OCI-LY1 (cell line): Measurements from ENCODE around the gene SYNE1.

Source experiments
- H2AFZ ChIP-seq: fragments of 200-600 bp; sonication (generic), shearing (Covaris generic); 2 replicates; pipeline ENCODE4 v1.6.0; 2014; ENCODE audit warnings: antibody characterized with exemption, mild to moderate bottlenecking, low read length
- H3F3A ChIP-seq: fragments of 200-600 bp; sonication (generic), shearing (Covaris generic); 2 replicates; pipeline ENCODE4 v1.6.0; 2014; ENCODE audit warnings: mild to moderate bottlenecking, antibody characterized with exemption, low read length, moderate library complexity; ENCODE audit not compliant: insufficient read depth
- H3K27ac ChIP-seq: fragments of 200-600 bp; sonication (generic); 2 replicates; pipeline ENCODE4 v1.5.1; 2014; ENCODE audit warnings: low read length, mixed run types, mild to moderate bottlenecking, low read depth; ENCODE audit not compliant: poor library complexity, severe bottlenecking
- H3K27me3 ChIP-seq: fragments of 200-600 bp; sonication (generic); 2 replicates; pipeline ENCODE4 v1.6.0; 2014; ENCODE audit warnings: antibody characterized with exemption, mild to moderate bottlenecking, low read length, moderate library complexity; ENCODE audit not compliant: insufficient read depth
- H3K36me3 ChIP-seq: fragments of 200-600 bp; sonication (generic); 2 replicates; pipeline ENCODE4 v1.6.1; 2014; ENCODE audit warnings: mild to moderate bottlenecking, antibody characterized with exemption, low read length, moderate library complexity, mixed read lengths; ENCODE audit not compliant: insufficient read depth
- H3K4me1 ChIP-seq: fragments of 200-600 bp; sonication (generic); 2 replicates; pipeline ENCODE4 v1.5.1; 2014; ENCODE audit warnings: mild to moderate bottlenecking, low read length, moderate library complexity; ENCODE audit not compliant: insufficient read depth, severe bottlenecking
- H3K4me2 ChIP-seq: fragments of 200-600 bp; sonication (generic), shearing (Covaris generic); 2 replicates; pipeline ENCODE4 v1.6.1; 2014; ENCODE audit warnings: low read length
- H3K4me3 ChIP-seq: fragments of 200-600 bp; sonication (generic); 2 replicates; pipeline ENCODE4 v1.5.1; 2014; ENCODE audit warnings: low read length, low read depth, mild to moderate bottlenecking, mixed read lengths; ENCODE audit not compliant: poor library complexity, severe bottlenecking
- H3K79me2 ChIP-seq: fragments of 200-600 bp; shearing (Covaris generic); 2 replicates; pipeline ENCODE4 v1.6.1; 2016; ENCODE audit warnings: mixed run types, low read length, mixed read lengths; ENCODE audit not compliant: insufficient read depth
- H3K9ac ChIP-seq: fragments of 200-600 bp; sonication (generic), shearing (Covaris generic); 2 replicates; pipeline ENCODE4 v1.6.1; 2014; ENCODE audit warnings: mild to moderate bottlenecking, low read length, mixed read lengths
- H3K9me2 ChIP-seq: fragments of 200-600 bp; sonication (generic), shearing (Covaris generic); 2 replicates; pipeline ENCODE4 v1.6.1; 2014; ENCODE audit warnings: low read depth, mild to moderate bottlenecking, low read length, mixed read lengths
- H3K9me3 ChIP-seq: fragments of 200-600 bp; shearing (Covaris generic); 2 replicates; pipeline ENCODE4 v1.6.1; 2014; ENCODE audit warnings: low read length, mixed read lengths
- H4K20me1 ChIP-seq: fragments of 200-600 bp; sonication (generic), shearing (Covaris generic); 2 replicates; pipeline ENCODE4 v1.6.0; 2016; ENCODE audit warnings: mild to moderate bottlenecking, low read length; ENCODE audit not compliant: insufficient read depth
- EZH2 ChIP-seq: fragments of 200-600 bp; sonication (generic), shearing (Covaris generic); IDR thresholded peaks from 2 replicates; pipeline ENCODE4 v1.8.0; 2017; ENCODE audit warnings: borderline replicate concordance, mixed run types, mild to moderate bottlenecking, antibody characterized with exemption, low read length, moderate library complexity, mixed read lengths
- TF ChIP-seq, protein P1 (sequence below): fragments of 200-600 bp; sonication (generic), shearing (Covaris generic); IDR thresholded peaks from 2 replicates; pipeline ENCODE4 v1.5.1; 2017; ENCODE audit warnings: mild to moderate bottlenecking, antibody characterized with exemption, low read length, moderate library complexity, mixed read lengths

The SYNE1 gene

GRCh38 chr6:152642578-152643375 is 5.6 kb upstream of the SYNE1 start:
- no peaks in the 10 kb centered on the region for H3K9me3 ChIP-seq

DNA sequence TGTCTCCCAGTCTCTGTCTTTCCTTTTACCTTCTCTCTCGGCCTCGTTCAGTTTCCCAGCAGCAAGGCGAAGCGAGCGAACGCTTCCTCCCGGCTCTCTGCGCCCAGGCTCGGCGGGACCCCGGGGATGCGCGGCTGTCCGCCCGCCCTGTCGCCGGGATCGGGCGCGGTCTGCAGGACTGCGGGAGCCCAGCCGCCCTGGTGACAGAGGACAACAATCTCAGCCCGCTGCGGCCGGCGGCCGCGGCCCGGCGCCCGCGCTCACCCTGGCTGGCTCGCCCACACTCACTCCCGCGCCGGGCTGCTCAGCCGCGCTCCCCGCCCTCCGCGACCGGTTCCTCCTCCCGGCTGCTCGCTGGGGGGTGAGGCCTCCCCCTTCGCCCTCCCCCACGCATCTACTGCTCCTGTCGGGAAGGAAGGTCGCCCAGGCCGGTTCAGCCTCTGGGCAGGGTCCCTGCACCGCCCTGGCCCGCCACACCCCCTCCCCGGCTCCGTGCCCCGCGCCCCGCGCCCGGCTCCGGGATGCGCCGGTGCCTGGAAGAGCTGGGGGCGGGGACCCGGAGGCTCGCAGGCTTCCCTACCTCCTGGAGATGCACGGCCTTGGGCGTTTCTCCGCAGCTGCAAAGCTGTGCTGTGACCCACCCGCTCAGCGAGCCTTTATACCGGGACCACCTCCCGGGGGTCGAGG is 410 bp downstream of the SYNE1 start:
- H4K20me1 ChIP-seq, result no peaks in the 10 kb centered on the region
- H3K4me1 ChIP-seq, result no peaks in the 10 kb centered on the region
- no peaks in the 10 kb centered on the region for H3F3A ChIP-seq
- H3K36me3 ChIP-seq, result no peaks in the 10 kb centered on the region
- no peak overlapping the region for H3K4me2 ChIP-seq
- H3K27ac ChIP-seq, result no peak overlapping the region
- TF ChIP-seq, protein P1, sequence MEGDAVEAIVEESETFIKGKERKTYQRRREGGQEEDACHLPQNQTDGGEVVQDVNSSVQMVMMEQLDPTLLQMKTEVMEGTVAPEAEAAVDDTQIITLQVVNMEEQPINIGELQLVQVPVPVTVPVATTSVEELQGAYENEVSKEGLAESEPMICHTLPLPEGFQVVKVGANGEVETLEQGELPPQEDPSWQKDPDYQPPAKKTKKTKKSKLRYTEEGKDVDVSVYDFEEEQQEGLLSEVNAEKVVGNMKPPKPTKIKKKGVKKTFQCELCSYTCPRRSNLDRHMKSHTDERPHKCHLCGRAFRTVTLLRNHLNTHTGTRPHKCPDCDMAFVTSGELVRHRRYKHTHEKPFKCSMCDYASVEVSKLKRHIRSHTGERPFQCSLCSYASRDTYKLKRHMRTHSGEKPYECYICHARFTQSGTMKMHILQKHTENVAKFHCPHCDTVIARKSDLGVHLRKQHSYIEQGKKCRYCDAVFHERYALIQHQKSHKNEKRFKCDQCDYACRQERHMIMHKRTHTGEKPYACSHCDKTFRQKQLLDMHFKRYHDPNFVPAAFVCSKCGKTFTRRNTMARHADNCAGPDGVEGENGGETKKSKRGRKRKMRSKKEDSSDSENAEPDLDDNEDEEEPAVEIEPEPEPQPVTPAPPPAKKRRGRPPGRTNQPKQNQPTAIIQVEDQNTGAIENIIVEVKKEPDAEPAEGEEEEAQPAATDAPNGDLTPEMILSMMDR, result no peak
- no peak for TF ChIP-seq EZH2
- no peak overlapping the region for H3K9ac ChIP-seq
- H3K79me2 ChIP-seq, result no peaks in the 10 kb centered on the region
- no peaks in the 10 kb centered on the region for H3K27me3 ChIP-seq
- no peak overlapping the region for H3K4me3 ChIP-seq
- no peaks in the 10 kb centered on the region for H3K9me2 ChIP-seq
- no peak overlapping the region for H2AFZ ChIP-seq
- H3K9me3 ChIP-seq, result no peaks in the 10 kb centered on the region

More at GRCh38 chr6:152642578-152643375, 5.6 kb upstream of the SYNE1 start:
- Histone ChIP-seq H3F3A (no peaks in the 10 kb centered on the region), H3K79me2 (no peaks in the 10 kb centered on the region), H2AFZ (no peak overlapping the region), H3K36me3 (no peaks in the 10 kb centered on the region), H3K27me3 (no peaks in the 10 kb centered on the region), H3K9me2 (no peaks in the 10 kb centered on the region), H3K4me2 (no peak overlapping the region), H3K4me1 (no peaks in the 10 kb centered on the region), H4K20me1 (no peaks in the 10 kb centered on the region), H3K9ac (no peak overlapping the region), H3K4me3 (no peak overlapping the region), H3K27ac (no peak overlapping the region)
- TF ChIP-seq, protein P1, result peak; percentile 64
- no peak for TF ChIP-seq EZH2

DNA sequence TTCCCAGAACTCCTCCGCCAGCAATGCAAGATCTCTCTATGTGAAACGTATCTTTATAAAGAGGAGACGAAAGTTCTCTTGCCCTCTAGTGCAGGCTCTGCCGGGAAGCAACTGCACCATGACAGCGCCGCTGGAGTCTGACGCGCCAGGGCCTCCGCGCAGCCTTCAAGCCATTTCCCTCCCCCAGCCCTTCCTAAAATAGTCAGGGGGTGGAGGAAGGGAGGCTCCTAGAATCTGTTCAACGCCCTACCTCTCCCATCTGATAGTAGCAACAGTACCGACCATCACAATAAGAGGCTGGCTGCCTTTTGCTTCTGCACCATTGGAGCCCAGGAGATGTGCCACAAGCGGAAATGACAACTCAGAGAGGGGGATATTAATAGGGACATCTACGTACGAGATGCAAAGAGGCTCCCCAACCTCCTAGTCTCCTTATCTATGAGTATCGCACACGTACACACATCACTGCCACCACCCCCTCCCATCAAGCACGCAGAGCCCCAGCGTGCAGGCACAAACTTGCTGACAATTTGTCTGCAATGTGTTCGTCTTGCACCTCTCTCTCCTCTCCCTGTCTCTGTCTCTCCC is 1.0 kb downstream of the SYNE1 start:
- TF ChIP-seq, protein P1, result no peak
- TF ChIP-seq EZH2, result no peak
- H3K4me3 ChIP-seq, result no peak overlapping the region
- no peak overlapping the region for H2AFZ ChIP-seq
- no peaks in the 10 kb centered on the region for H3K27me3 ChIP-seq
- no peaks in the 10 kb centered on the region for H3K36me3 ChIP-seq
- no peaks in the 10 kb centered on the region for H3K9me2 ChIP-seq
- no peaks in the 10 kb centered on the region for H3K9me3 ChIP-seq
- H3F3A ChIP-seq, result no peaks in the 10 kb centered on the region
- H3K27ac ChIP-seq, result no peak overlapping the region
- no peaks in the 10 kb centered on the region for H4K20me1 ChIP-seq
- H3K79me2 ChIP-seq, result no peaks in the 10 kb centered on the region
- no peaks in the 10 kb centered on the region for H3K4me1 ChIP-seq
- H3K4me2 ChIP-seq, result no peak overlapping the region
- H3K9ac ChIP-seq, result no peak overlapping the region
